Peyer's patch (tissue), 4 donors: ENCODE results near the gene SNRNP27.

Experiments
- CTCF ChIP-seq, 6 experiments: fragments of 450-650 bp in 4 of 6; fragments of 200-600 bp in 2 of 6; sonication (generic) in 1 of 6; IDR thresholded peaks; one replicate each; pipeline ENCODE4 v1.5.1; 2017 to 2019; ENCODE audit warnings: antibody characterized with exemption in 6 of 6, mild to moderate bottlenecking in 3 of 6, moderate library complexity in 1 of 6
- POLR2A ChIP-seq, 2 donors: fragments of 450-650 bp; IDR thresholded peaks; one replicate each; pipeline ENCODE4 v1.5.1; 2017; ENCODE audit warnings: antibody characterized with exemption in 2 of 2, mild to moderate bottlenecking in 2 of 2, moderate library complexity in 2 of 2

- no peak for TF ChIP-seq CTCF (IDR thresholded peaks at IDR 0.05)
- TF ChIP-seq POLR2A (IDR thresholded peaks at IDR 0.05) = no peak
Observed at GRCh38 chr2:69943843-69944525, 50.2 kb downstream of the SNRNP27 start.
